GM19035 (cell line): ENCODE results near the gene NPLOC4.

Experiments
- ATAC-seq: cut with Tn5 transposase; IDR thresholded peaks from one replicate; pipeline ENCODE4 v1.9.1; 2021; ENCODE audit not compliant: unreplicated experiment

Gene NPLOC4

GRCh38 chr17:81664051-81664470 lies 27.1 kb upstream of the NPLOC4 start:
- ATAC-seq = no peak

GRCh38 chr17:81662002-81662401 lies 25.1 kb upstream of the NPLOC4 start:
- no peak for ATAC-seq

DNA sequence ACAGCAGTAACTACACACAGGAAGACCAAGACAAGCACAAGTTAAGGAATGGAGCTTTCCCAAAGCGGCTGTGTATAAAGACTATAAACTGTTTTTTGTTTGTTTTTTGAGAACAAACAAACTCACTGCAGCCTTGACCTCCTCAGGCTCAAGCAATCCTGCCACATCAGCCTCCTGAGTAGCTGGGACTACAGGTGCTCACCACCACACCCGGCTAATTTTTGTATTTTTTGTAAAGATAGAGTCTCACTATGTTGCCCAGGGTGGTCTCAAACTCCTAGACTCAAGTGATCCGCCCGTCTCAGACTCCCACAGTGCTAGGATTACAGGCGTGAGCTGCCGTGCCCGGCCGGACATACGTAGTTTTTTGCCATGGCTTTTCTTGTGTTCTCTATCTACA lies 23.5 kb upstream of the NPLOC4 start:
- ATAC-seq = no peak

DNA sequence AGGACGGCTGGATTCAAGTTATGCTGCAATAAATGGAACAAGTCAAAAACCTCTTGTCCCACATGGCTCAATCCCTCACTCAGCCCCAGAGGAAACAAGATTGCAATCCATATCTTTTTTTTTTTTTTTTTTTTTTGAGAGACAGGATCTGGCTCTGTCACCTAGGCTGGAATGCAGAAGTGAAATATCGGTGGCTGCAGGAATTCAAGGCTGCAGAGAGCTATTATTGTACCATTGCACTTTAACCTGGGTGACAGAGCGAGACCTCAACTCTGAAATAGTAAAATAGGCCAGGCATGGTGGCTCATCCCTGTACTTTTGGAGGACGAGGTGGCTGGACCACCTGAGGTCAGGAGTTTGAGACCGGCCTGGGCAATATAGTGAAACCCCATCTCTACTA lies 22.1 kb upstream of the NPLOC4 start:
- no peak for ATAC-seq

DNA sequence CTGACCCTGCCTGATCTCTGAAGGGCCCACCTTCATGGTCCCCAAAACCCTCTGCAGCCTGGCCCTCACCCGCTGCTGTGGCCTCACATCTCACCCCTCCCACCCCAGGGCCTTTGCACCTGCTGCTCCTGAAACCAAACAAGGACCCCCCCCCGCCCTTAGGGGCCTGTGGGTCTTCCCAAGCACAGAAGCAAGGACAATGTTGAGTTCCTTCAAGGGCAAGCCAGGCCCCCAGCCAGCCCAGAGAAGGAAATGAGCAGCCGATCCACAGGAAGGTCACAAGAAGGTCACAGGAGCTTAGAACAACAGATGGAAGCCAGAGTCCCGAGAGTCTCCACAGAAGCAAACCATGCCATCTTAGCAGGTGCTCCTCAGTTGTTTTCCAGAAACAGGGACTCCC lies 19.9 kb upstream of the NPLOC4 start:
- ATAC-seq = no peak

GRCh38 chr17:81656118-81656743 lies 19.3 kb upstream of the NPLOC4 start, which contains the start of gene PDE6G:
Gene PDE6G (minus strand): TSS chr17:81656542. CDS start chr17:81653305, 3,237 bp downstream.
- ATAC-seq = no peak

DNA sequence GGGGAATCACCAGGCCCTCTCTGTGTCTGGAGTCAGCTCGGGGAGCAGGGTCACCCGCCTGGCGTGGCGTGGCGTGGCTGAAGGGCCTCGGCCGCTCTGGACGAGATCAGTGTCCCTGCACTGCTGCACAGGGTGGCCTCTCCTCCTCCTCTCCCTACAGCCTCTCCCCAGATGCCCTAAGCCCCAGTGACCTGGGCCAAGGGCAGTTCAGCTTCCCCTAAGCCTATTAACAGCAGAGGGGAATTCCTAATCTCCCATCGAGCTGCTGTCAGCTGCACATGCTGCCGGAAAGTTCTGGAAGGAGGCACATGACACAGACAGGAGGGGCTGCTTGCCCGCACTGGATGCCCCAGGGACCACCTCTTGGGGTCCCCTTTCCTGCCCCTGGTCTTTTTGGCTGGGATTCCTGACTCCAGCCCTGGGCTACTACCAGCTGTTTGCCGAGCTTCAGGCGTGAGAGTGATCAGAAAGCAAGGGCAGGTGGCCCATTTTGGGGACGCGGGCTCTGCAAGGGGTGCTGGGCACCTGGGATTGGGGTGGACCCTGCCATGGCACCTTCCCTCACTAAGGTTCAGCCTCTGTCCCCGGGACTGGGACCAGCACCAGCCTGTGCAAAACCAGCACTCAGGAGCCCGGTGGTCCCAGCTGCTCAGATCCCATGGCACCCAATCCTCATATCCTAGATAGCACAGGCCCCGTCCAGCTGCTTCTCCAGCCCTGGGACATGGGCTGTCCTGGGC lies 18.6 kb upstream of the NPLOC4 start:
- ATAC-seq = no peak

DNA sequence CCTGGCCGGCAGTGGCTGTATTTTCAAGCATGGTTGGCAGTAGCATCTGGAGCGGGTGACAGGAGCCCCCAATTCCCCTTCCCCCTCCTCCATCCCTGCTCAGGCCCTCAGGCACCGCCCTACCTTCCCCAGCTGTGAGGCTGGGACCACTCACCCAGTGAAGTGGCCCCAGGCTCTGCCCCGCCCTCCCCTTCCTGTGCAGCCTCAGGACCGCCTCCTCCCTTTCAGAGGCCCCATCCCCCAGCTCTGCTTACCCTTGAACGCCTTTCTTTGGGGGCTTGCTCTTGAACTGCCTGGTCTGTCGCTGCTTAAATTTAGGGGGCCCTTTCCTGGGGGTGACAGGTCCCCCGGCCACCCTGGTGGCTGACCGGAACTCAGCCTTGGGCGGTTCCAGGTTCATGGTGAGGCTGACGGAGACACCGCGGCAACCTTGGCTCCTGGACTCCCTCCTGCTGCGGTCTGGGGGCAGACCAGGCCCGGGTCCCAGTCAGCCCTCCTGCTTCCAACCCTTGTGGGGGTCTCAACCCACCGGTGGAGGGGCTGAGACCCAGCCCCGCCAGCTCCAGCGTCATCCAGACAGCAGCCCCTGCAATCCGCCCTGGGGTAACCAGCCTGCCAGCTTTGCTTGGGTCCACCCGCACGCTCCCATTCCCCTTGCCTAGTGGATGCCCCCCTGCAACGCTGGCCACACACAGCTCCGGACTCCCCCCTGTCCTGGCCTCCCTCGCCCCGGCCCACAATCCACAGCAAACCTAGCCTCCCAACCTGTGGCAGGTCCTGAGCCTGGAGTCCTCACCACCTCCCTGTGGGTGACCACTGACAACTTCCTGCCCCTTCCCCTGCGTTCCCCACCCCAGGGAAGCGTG lies 16.2 kb upstream of the NPLOC4 start:
- ATAC-seq = no peak

DNA sequence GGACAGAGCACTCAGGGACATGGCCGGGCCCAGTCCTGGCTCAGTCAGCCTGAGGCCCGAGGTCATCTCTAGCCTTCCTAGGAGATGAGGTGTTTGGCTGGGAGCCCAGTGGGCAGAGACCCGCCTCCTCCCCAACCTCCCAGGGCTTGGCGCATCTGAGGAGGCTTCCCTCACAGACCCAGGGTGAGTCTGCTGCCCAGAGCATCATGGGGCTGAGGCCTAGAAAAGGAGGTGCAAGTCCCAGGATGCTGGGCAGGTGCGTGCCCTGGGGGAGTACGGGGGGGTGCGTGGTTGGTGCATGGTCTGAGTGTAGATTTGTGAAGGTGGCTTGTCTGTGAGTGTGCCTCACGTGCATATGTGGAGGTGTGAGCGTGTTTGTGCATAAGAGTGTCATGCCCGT lies 14.8 kb upstream of the NPLOC4 start:
- ATAC-seq = no peak

DNA sequence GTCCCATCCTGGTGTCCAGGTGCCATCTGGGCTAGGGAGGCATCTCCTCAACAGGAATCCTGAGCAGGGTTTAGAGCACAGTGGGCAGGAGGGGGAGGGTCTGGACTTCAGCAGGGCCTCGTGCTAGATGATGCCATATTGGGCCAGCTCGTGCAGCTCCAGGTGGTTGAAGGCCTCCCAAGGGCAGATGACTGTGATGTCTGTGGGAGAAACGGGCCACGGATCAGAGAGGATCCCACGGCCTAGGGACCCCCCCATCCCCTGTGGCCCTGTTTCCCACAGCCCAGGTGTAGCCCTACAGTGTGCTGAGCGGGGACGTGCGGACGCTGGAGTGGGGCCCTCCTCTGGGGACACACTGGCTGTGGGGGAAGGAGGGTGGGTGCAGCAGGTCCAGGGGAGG lies 14.0 kb upstream of the NPLOC4 start:
- no peak for ATAC-seq

- ATAC-seq = no peak
Observed at GRCh38 chr17:81648707-81649085, 11.8 kb upstream of the NPLOC4 start.

GRCh38 chr17:81648013-81648706 lies 11.2 kb upstream of the NPLOC4 start:
- ATAC-seq = no peak

GRCh38 chr17:81647640-81648012 lies 10.7 kb upstream of the NPLOC4 start:
- no peak for ATAC-seq

- ATAC-seq = no peak
Observed at GRCh38 chr17:81646869-81647600, 10.1 kb upstream of the NPLOC4 start.

DNA sequence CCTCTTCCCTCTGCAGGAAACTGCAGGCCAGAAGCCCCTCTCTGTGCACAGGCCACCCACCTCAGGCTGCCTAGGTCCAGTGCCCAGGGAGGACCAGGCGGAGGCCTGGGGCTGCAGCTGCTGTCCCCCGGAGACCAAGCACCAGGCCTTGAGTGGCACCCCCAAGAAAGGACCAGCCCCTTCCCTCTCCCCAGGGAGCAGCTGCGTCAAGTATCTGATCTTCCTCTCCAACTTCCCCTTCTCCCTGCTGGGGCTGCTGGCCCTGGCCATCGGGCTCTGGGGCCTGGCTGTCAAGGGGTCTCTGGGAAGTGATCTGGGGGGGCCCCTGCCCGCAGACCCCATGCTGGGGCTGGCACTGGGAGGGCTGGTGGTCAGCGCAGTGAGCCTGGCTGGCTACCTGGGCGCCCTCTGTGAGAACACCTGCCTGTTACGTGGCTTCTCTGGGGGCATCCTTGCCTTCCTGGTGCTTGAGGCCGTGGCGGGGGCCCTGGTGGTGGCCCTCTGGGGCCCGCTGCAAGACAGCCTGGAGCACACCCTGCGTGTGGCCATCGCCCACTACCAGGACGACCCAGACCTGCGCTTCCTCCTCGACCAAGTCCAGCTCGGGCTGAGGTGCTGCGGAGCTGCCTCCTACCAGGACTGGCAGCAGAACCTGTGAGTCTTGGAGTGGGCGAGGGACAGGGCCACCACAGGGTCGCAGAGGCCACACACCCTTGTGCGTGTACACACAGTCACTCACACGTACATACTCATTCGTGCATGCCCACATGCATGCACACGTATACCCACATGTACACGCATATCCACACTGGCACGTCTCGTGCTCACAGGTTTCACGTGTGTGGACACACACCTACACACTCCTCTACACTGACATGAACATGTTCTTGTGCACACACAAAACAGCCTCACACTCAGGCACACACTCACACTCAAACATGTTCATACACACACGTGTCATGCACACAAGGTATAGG lies 8.4 kb upstream of the NPLOC4 start:
- ATAC-seq = no peak

DNA sequence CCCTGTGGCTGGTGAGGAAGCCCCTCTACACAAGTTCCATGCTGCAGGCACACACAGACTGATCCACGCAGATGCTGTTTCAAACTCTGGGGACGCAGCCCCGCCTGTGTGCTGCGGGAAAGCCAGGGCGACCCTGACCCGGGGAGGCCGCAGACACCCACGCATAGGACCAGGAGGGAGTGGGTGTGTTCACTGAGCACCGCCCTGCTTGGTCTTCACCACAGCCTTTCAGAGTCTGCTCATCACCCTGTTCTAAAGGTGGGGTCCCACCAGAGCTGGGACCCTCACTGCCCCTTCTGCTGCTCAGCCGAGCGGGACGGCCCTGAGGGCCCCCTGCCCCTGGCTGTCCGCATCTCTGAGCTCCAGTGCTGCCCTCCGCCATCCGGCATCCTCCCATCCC lies 7.6 kb upstream of the NPLOC4 start:
- ATAC-seq = no peak

GRCh38 chr17:81641825-81642489 lies 5.0 kb upstream of the NPLOC4 start:
- no peak for ATAC-seq

DNA sequence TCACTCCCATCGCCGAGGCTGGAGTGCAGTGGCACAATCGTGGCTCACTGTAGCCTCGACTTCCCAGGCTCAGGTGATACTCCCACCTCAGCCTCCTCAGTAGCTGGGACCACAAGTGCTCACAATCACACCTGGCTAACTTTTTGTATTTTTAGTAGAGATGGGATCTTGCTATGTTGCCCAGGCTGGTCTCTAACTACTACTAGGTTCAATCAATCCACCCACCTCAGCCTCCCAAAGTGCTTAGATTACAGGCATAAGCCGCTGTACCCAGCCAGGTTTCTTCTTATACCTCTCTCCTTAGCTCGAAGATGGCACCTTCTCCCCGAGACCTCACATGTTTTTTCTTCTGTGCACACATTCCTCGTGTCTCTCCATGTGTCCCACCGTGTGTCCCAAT lies 3.1 kb upstream of the NPLOC4 start:
- no peak for ATAC-seq

DNA sequence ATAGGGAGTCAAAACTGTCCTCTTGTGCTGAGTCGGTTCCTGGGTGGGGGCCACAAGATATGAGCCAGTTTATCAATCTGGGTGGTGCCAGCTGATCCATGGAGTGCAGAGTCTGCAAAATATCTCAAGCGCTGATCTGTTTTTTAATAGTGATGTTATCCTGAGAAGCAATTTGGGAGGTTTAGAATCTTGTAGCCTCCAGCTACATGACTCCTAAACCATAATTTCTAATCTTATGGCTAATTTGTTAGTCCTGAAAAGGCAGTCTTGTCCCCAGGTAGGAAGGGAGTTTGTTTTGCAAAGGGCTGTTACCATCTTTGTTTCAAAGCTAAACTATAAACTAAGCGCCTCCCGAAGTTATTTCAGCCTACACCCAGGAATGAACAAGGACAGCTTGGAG lies 1.8 kb upstream of the NPLOC4 start:
- no peak for ATAC-seq
